SU-DHL-6 (cell line): Measurements from ENCODE around the gene PODNL1.

Source experiments
- H2AFZ ChIP-seq: fragments of 200-600 bp; sonication (generic); 2 replicates; pipeline ENCODE4 v1.6.1; 2014; ENCODE audit warnings: low read depth, mild to moderate bottlenecking, moderate library complexity, mixed read lengths, antibody characterized with exemption, low read length; ENCODE audit not compliant: severe bottlenecking
- H3F3A ChIP-seq: fragments of 200-600 bp; shearing (Covaris generic); 2 replicates; pipeline ENCODE4 v1.6.0; 2016; ENCODE audit warnings: antibody characterized with exemption, mild to moderate bottlenecking; ENCODE audit not compliant: insufficient read depth
- H3K27ac ChIP-seq: fragments of 200-600 bp; sonication (generic); 2 replicates; pipeline ENCODE4 v1.5.1; 2016; ENCODE audit warnings: low read depth, mild to moderate bottlenecking, low read length, moderate library complexity, mixed read lengths
- H3K27me3 ChIP-seq: fragments of 200-600 bp; sonication (generic), shearing (Covaris generic); 2 replicates; pipeline ENCODE4 v1.6.0; 2014; ENCODE audit warnings: mild to moderate bottlenecking, low read length
- H3K36me3 ChIP-seq: fragments of 200-600 bp; sonication (generic); 2 replicates; pipeline ENCODE4 v1.6.1; 2014; ENCODE audit warnings: mild to moderate bottlenecking, low read length, mixed read lengths
- H3K4me2 ChIP-seq: fragments of 300-600, 200-600 bp; shearing (Covaris generic), sonication (generic); 2 replicates; pipeline ENCODE4 v1.6.0; 2014; ENCODE audit warnings: low read length, low read depth, mild to moderate bottlenecking; ENCODE audit not compliant: poor library complexity, severe bottlenecking
- H3K4me3 ChIP-seq: fragments of 200-600 bp; sonication (generic); 2 replicates; pipeline ENCODE4 v1.5.1; 2014; ENCODE audit warnings: antibody characterized with exemption, low read length, mild to moderate bottlenecking, mixed read lengths; ENCODE audit not compliant: insufficient read depth, poor library complexity, severe bottlenecking
- H3K79me2 ChIP-seq: fragments of 200-600 bp; sonication (generic); 2 replicates; pipeline ENCODE4 v1.6.1; 2014; ENCODE audit warnings: mild to moderate bottlenecking, low read length, moderate library complexity; ENCODE audit not compliant: insufficient read depth
- H3K9ac ChIP-seq: fragments of 200-600 bp; sonication (generic); 2 replicates; pipeline ENCODE4 v1.7.0; 2014; ENCODE audit warnings: mild to moderate bottlenecking, low read length
- H3K9me2 ChIP-seq: fragments of 200-600 bp; sonication (generic); replicated peaks from 2 replicates; pipeline ENCODE4 v1.6.1; 2014; ENCODE audit warnings: low read length; ENCODE audit not compliant: insufficient read depth
- H3K9me3 ChIP-seq: fragments of 200-600 bp; sonication (generic); 2 replicates; pipeline ENCODE4 v1.6.1; 2014; ENCODE audit warnings: low read length, mixed read lengths; ENCODE audit not compliant: insufficient read depth
- H4K20me1 ChIP-seq: fragments of 200-600 bp; sonication (generic); 2 replicates; pipeline ENCODE4 v1.6.1; 2014; ENCODE audit warnings: low read depth, mild to moderate bottlenecking, antibody characterized with exemption, low read length, moderate library complexity, mixed read lengths
- EZH2phosphoT487 ChIP-seq: fragments of 200-600 bp; sonication (generic), shearing (Covaris generic); conservative IDR thresholded peaks from 2 replicates; pipeline ENCODE4 v1.6.1; 2018; ENCODE audit warnings: mild to moderate bottlenecking, antibody characterized with exemption, low read length, moderate library complexity, mixed read lengths
- TF ChIP-seq, protein P1 (sequence below): fragments of 200-600 bp; sonication (generic); IDR thresholded peaks from one replicate; pipeline ENCODE4 v1.5.1; 2017; ENCODE audit warnings: antibody characterized with exemption, mild to moderate bottlenecking, low read length, moderate library complexity; ENCODE audit not compliant: insufficient read depth, poor library complexity, severe bottlenecking

Gene PODNL1

DNA sequence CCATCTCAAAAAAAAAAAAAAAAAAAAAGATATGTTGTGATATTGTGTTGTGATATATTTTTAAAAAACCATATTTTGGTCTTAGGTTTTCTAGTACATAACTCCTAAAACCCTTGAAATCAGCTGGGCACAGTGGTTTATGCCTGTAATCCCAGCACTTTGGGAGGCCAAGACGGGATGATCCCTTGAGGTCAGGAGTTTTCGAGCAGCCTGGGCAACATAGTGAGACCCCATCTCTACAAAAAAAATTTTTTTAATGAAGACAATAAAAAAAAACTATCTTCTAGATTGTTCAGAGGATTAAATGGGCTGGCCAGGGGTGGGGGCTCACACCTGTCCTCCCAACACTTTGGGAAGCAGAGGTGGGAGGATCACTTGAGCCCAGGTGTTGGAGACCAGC, 12.8 kb upstream of the PODNL1 start:
- no peak overlapping the region for H2AFZ ChIP-seq
- no peaks in the 10 kb centered on the region for H3F3A ChIP-seq
- H3K79me2 ChIP-seq, result peaks cover 16% of the 10 kb centered on the region
- no peaks in the 10 kb centered on the region for H3K27me3 ChIP-seq
- H3K9me2 ChIP-seq, result no peaks in the 10 kb centered on the region
- H3K9ac ChIP-seq, result no peak overlapping the region
- H3K4me2 ChIP-seq, result no peak overlapping the region
- H3K27ac ChIP-seq, result no peak overlapping the region
- no peaks in the 10 kb centered on the region for H3K36me3 ChIP-seq
- no peaks in the 10 kb centered on the region; the same call in 1 of the 2 replicates for H4K20me1 ChIP-seq
- no peaks in the 10 kb centered on the region for H3K9me3 ChIP-seq
- TF ChIP-seq, protein P1, sequence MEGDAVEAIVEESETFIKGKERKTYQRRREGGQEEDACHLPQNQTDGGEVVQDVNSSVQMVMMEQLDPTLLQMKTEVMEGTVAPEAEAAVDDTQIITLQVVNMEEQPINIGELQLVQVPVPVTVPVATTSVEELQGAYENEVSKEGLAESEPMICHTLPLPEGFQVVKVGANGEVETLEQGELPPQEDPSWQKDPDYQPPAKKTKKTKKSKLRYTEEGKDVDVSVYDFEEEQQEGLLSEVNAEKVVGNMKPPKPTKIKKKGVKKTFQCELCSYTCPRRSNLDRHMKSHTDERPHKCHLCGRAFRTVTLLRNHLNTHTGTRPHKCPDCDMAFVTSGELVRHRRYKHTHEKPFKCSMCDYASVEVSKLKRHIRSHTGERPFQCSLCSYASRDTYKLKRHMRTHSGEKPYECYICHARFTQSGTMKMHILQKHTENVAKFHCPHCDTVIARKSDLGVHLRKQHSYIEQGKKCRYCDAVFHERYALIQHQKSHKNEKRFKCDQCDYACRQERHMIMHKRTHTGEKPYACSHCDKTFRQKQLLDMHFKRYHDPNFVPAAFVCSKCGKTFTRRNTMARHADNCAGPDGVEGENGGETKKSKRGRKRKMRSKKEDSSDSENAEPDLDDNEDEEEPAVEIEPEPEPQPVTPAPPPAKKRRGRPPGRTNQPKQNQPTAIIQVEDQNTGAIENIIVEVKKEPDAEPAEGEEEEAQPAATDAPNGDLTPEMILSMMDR, result no peak
- no peak for TF ChIP-seq EZH2phosphoT487
- H3K4me3 ChIP-seq, result no peak overlapping the region

DNA sequence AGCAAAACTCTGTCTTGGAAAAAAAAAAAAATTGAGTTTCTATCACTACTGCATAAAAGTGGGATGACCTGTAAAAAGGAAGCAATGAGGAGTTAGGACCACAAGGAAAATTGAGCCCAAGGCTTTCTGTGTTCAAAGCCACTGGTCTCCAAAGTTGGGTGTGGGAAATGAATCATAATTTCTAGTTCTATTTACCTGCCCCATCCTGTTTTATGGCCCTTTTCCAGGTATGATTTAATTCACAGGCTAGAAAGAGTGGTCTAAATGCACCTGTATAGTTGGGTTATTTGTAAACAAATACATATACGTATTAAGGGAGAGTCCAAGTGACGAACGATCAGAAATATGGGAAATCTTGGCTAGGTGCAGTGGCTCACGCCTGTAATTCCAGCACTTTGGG, 8.2 kb upstream of the PODNL1 start:
- H3K27ac ChIP-seq, result no peak overlapping the region
- TF ChIP-seq, protein P1, result no peak
- no peak for TF ChIP-seq EZH2phosphoT487

DNA sequence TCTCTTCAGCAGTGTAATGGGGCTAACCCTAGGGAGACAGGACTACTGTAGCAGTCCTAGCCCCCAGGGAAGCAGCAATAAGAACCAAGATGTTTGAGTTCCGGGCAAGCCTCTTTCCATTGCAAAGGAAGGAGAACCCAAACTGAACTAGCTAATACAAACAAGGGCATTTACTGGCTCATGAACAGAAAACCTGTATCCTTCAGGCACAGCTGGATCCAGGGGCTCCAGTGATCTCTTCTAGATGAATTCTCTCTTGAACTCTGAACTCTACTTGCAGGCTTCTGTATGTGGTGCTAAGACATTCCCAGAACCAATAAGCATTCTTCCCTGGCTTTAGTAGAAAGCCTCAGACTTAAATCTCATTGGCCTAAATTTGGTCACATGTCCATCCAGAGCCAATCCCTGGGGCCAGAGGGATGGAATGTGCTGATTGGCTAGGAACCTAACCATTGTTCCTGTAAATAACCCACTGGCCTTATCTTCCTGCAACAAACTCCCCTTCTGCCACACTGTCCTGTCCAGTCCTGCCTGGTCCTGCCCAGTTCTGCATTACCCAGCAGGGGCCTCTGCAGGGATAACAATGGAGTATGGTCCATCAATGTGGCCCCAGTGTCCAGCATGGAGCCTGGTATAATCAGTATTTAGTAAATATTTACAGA, 3.9 kb upstream of the PODNL1 start:
- no peaks in the 10 kb centered on the region for H3K9me3 ChIP-seq
- TF ChIP-seq, protein P1, result no peak
- TF ChIP-seq EZH2phosphoT487, result no peak
- H3F3A ChIP-seq, result no peaks in the 10 kb centered on the region
- no peaks in the 10 kb centered on the region for H3K9me2 ChIP-seq
- no peak overlapping the region for H3K9ac ChIP-seq
- H3K27ac ChIP-seq, result no peak overlapping the region
- H3K27me3 ChIP-seq, result no peaks in the 10 kb centered on the region
- no peaks in the 10 kb centered on the region for H3K36me3 ChIP-seq
- no peaks in the 10 kb centered on the region for H4K20me1 ChIP-seq
- no peak overlapping the region for H3K4me3 ChIP-seq
- no peak overlapping the region for H3K4me2 ChIP-seq
- H3K79me2 ChIP-seq, result no peaks in the 10 kb centered on the region
- no peak overlapping the region for H2AFZ ChIP-seq

More for the DNA sequence above, 8.2 kb upstream of the PODNL1 start:
- Histone ChIP-seq H3K9me2 (no peaks in the 10 kb centered on the region), H3K9me3 (no peaks in the 10 kb centered on the region), H3K4me2 (no peak overlapping the region), H3K9ac (no peak overlapping the region), H3F3A (no peaks in the 10 kb centered on the region), H3K36me3 (no peaks in the 10 kb centered on the region), H3K4me3 (no peak overlapping the region), H2AFZ (no peak overlapping the region), H4K20me1 (no peaks in the 10 kb centered on the region), H3K27me3 (no peaks in the 10 kb centered on the region), H3K79me2 (no peaks in the 10 kb centered on the region)
